Stimulated activated CD4-positive, alpha-beta T cell treated with anti-CD3 and anti-CD28 coated beads, TNF-alpha, amount 100 ng/mL, for 1 hour (primary cell): ENCODE measurements around the gene RPS3A.
"Not testable (repeated sequence)": the region's sequence is repeated elsewhere in the genome, so short reads cannot be mapped to it uniquely, and the experiment has no call there.

ENCODE experiments used
- DNase-seq, 3 donors: peaks; one replicate each; pipeline ENCODE4 v3.0.0-alpha.2; 2020; ENCODE audit warnings: low read depth in 3 of 3, low spot score in 1 of 3

The RPS3A gene

GRCh38 chr4:151099229-151099975 lies at the start of gene RPS3A:
Gene RPS3A (plus strand): TSS chr4:151099628. CDS start chr4:151099653, 25 bp downstream.
- peak; percentile 91 to 99 (median 98) for DNase-seq

DNA sequence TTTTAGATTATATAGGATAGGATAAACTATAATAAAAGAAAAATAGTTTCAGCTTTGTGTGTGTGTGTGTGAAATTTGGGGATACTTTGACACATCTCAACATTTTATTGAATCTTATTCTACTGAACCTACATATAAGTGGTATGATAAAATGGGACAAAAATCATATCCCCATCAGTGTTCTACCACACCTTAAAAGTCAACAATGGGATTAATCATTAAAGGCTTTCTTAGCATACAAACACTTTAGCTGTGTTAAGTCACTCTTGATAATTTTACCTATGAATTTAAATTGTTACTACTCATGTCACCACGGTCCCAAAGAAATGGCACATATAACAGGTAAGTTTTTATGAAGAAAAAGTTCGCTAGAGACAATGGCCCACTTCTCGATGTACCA lies 46.6 kb upstream of the RPS3A start:
- DNase-seq, result no peak

DNA sequence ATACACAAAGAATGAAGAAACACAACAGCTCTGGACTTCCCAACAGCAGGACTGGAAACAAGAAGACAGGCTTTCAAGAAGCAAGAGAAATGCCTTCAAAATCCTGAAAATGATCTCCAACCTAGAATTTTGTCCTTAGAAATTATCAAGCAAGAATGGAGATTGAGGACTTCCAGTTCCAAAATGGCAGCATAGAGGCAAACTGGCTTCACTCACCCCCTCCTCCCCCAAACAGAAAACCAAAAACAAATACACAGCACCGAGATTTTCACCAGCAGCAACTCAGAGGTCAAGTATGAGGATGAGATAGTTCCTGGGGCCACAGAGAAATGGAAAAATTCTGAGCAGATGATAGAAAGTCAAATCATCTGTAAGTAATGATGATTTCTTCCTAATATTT lies 43.9 kb upstream of the RPS3A start:
- DNase-seq, result no peak

DNA sequence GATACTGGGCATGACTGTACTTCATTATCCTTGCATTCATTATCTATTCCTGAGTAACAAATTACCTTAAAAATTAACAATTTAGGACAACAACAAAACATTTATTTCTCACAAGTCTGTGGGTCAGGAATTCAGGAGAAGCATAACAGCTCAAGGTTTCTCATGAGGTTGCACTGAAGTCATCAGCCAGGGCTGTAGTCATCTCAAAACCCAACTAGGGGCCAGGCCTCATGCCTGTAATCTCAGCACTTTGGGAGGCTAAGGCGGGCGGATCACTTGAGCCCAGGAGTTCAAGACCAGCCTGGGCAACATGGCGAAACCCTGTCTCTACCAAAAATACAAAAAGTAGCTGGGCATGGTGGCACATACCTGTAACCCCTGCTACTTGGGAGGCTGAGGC lies 36.3 kb upstream of the RPS3A start:
- not testable (repeated sequence) for DNase-seq

DNA sequence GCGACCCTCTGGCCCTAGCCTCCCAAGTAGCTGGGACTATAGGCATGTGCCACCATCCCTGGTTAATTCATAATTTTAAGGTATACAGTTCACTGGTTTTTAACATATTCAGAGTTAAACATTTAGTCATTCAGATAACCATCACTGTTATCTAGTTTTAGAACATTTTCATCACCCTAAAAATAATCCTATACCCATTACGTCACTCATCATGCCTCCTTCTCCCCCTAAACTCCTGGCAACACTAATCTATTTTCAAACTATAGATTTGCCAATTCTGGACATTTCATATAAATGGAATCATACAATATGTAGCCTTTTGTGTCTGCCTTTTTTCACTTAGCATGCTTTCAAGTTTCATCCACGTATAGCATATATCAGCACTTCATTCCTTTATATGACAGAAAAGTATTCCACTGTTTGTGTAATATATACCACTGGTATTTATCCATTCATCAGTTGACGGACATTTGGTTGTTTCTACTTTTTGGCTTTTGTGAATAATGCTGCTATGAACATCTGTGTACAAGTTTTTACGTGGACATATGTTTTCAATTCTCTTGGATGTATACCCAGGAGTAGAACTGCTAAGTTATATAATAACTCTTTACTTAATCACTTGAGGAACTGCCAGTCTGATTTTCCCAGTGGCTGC lies 32.0 kb upstream of the RPS3A start:
- no peak for DNase-seq

- DNase-seq, result no peak
These were observed 25.0 kb upstream of the RPS3A start for GRCh38 chr4:151074416-151074916.

DNA sequence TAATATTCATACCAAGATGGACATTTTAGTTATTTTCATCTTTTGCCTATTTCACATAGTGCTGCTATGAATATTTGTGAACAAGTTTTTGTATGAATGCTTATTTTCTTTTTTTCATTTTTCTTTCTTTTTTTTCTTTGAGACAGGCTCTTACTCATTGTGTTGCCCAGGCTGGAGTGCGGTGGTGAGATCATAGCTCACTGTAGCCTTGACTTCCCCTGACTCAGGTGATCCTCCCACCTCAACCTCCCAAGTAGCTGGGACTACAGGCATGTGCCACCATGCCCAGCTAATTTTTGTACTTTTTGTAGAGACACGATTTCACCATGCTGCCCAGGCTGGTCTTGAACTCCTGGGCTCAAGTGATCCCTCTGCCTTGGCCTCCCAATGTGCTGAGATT lies 21.4 kb upstream of the RPS3A start:
- DNase-seq, result not testable (repeated sequence)

DNA sequence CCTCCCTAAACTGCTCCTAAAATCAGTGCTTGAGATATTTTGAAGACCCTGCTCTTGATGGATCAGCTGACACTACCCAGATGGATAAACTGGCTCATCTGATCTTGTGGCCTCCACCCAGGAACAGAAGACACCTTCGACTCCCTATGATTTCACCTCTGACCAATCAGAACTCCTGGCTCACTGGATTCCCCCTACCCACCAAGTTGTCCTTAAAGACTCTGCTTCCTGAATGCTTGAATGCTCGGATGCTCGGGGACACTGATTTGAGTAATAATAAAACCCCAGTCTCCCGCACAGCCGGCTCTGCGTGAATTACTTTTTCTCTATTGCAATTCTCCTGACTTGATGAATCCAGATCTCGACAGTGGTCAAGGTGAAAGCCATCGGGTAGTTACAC lies 12.0 kb upstream of the RPS3A start:
- no peak for DNase-seq

GRCh38 chr4:151091047-151091446 lies 8.4 kb upstream of the RPS3A start:
- no peak for DNase-seq

DNA sequence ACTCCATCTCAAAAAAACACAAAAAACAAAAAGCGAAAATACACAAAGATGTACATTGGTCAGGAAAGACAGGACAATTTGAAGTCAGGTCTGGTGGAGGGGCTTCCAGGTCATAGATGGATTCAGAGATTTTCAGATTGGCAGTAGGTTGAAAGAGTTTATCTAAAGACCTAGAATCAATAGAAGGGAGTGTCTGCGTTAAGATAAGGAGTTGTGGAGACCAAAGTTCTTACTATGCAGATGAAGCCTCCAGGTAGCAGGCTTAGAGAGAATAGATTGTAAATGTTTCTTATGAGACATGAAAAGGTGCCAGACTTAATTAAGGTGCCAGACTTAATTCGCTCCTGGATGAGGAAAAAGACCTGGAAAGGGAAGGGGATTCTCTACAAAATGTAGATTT lies 6.9 kb upstream of the RPS3A start:
- no peak for DNase-seq

GRCh38 chr4:151093203-151093602 lies 6.2 kb upstream of the RPS3A start:
- DNase-seq, result no peak

DNA sequence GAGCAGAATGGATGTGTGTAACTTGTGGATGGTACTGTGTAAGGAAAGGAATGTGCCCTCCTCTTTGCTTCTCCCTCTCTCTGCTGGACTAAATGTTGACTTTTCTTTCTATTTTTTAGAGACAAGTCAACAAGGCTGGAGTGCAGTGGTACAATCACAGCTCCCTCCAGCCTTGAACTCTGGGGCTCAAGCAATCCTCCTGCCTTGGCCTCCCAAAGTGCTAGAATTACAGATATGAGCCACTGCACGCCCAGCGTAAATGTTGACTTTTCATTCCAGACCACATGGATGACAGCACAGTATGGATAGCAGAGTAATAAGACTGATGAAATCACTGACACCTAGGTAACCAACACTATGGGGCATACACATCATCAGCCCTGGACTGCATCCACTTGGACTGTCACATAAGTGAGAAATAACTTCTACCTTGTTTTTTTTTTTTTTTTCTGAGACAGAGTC lies 5.1 kb upstream of the RPS3A start:
- no peak for DNase-seq

- no peak for DNase-seq
These were observed 4.3 kb upstream of the RPS3A start for GRCh38 chr4:151095142-151095541.

GRCh38 chr4:151097759-151098158 lies 1.7 kb upstream of the RPS3A start:
- DNase-seq, result no peak

GRCh38 chr4:151098979-151099228 lies 524 bp upstream of the RPS3A start:
- no peak for DNase-seq

DNA sequence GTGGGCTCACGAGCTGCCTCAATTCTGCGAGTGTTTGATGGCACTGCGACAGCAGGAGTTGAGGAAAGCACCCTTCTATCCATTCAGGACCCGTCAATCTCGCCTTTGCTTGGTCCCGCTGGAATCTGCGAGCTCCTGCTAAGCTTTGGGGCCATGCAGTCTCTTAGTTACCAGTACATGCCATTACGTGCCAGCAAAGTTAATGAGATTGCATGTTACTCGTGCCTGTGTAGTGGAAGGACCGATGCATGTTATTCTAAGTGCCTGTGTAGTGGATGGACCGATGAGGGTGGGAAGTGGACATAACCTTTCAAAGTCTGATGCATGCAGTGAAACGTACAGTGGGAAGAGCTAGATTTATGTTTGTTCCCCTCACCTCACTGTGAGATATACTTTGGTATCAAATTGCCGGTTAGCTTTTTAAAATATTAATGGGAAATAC lies 569 bp downstream of the RPS3A start:
- no peak for DNase-seq

- no peak for DNase-seq
These were observed 1.1 kb downstream of the RPS3A start for GRCh38 chr4:151100531-151100930.

DNA sequence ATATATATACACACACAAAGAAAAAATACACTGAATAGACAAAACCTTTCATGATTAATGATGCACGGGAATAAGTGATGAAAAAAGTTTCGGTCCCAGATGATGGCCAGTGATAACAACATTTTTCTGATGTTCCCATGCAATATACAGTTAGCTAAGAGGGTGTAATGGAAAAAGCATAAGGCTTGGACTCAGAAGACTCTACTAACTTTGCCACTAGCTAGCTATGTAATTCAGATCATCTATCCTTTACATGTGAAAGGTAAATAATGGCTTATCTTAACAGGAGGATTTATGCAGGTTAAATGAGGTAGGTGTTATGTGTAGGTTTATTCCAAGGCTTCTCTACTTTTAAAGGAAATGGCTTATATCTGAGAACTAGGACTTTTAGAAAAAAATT lies 4.3 kb downstream of the RPS3A start:
- no peak for DNase-seq

- no peak for DNase-seq
These were observed 5.2 kb downstream of the RPS3A start for GRCh38 chr4:151104621-151105020.

DNA sequence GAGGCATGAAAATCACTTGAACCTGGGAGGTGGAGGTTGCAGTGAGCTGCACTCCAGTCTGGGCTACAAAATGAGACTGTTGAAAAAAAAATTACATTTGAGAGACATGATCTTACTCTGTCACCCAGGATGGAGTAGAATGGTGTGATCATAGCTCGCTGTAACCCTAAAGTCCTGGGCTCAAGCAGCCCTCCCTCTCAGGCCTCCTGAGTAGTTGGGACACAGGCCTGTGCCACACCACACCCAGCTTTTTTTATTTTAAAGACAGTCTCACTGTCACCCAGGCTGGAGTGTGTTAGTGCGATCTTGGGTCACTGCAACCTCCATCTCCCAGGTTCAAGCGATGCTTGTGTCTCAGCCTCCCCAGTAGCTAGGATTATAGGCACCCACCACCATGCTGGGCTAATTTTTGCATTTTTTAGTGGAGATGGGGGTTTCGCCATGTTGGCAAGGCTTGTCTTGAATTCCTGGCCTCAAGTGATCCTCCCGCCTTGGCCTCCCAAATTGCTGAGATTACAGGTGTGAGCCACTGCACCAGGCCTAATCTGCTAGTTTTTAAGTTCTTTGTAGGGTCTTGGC lies 6.1 kb downstream of the RPS3A start:
- DNase-seq, result no peak

- DNase-seq, result no peak
These were observed 7.6 kb downstream of the RPS3A start for GRCh38 chr4:151107063-151107462.

DNA sequence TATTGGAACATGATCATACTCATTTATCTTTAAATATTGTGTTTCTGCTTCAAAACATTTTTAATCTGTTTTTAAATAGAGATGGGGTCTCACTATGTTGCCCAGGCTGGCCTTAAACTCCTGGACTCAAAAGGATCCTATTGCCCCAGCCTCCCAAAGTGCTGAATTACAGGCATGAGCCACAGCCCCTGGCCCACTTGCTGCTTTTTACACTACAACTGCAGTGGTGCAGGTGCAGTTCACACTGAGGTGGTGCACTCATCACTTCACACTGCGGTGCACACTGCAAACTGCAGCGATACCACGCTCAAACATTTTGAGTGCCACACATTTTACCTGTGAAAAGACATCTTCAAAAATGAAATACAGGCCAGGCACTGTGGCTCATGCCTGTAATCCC lies 10.8 kb downstream of the RPS3A start:
- no peak for DNase-seq
